Measurements from ENCODE around the gene TTC39A. TPM values are rescaled to one million over a fixed set of nuclear protein-coding genes. Genes with fewer than 3 reads are reported as not detected.

TTC39A gene
- total RNA-seq, 1 experiment from 2014 or later = 8.3 TPM

DNA sequence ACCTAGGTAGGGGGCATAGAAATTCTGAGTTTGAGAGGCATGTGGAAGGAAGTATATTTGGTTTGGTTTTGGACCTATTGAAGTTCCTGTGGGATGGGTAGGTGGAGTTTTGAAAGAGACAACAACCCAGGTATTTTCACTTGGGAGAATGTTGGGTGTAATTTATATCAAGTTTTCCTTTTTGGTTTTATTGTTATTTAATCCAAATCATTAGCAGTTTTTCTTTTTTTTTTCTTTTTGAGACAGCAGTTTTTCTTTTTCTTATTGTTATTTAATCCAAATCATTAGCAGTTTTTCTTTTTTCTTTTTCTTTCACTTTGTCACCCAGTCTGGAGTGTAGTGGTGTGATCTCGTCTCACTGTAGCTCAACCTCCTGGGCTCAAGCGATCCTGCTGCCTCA, 64.2 kb downstream of the TTC39A start:
- in situ Hi-C loops (cut with HindIII; ENCODE audit: low pct_unique_long_range_greater_than_20kb, low sequenced_read_pairs) (no loop called here), intact Hi-C loops (cut with micrococcal nuclease; ENCODE audit: unreplicated experiment) (no loop called here)
- H3K36me3 ChIP-seq (ENCODE audit: control insufficient read depth, insufficient read depth, low read length) = no peaks in the 10 kb centered on the region
- no peak overlapping the region for H3K4me3 ChIP-seq (ENCODE audit: low read depth in 2 of 2, low read length in 2 of 2)
- BruUV-seq (replicated peaks) = no TSS peak
- H3K27ac ChIP-seq (ENCODE audit: low read length) = no peak overlapping the region
- peaks cover 10% of the 10 kb centered on the region; the same call in 1 of the 2 replicates for H3K4me1 ChIP-seq (ENCODE audit: control insufficient read depth, insufficient read depth, low read length)
- POLR2A ChIA-PET = interaction anchor here (0.6 kb wide), 1 partner anchor 13 kb away, joined by 4 read pairs; no protein-coding TSS in a partner anchor
- no peaks in the 10 kb centered on the region for H3K27me3 ChIP-seq (ENCODE audit: control insufficient read depth, insufficient read depth, low read length)
- DNase-seq (ENCODE audit: low read depth, low spot score) (no peak), ATAC-seq (no peak)
- CTCF ChIA-PET = no interaction called here
- H3K9me3 ChIP-seq (ENCODE audit: control insufficient read depth, insufficient read depth, low read depth, low read length) = no peaks in the 10 kb centered on the region
- TF ChIP-seq, protein P1, sequence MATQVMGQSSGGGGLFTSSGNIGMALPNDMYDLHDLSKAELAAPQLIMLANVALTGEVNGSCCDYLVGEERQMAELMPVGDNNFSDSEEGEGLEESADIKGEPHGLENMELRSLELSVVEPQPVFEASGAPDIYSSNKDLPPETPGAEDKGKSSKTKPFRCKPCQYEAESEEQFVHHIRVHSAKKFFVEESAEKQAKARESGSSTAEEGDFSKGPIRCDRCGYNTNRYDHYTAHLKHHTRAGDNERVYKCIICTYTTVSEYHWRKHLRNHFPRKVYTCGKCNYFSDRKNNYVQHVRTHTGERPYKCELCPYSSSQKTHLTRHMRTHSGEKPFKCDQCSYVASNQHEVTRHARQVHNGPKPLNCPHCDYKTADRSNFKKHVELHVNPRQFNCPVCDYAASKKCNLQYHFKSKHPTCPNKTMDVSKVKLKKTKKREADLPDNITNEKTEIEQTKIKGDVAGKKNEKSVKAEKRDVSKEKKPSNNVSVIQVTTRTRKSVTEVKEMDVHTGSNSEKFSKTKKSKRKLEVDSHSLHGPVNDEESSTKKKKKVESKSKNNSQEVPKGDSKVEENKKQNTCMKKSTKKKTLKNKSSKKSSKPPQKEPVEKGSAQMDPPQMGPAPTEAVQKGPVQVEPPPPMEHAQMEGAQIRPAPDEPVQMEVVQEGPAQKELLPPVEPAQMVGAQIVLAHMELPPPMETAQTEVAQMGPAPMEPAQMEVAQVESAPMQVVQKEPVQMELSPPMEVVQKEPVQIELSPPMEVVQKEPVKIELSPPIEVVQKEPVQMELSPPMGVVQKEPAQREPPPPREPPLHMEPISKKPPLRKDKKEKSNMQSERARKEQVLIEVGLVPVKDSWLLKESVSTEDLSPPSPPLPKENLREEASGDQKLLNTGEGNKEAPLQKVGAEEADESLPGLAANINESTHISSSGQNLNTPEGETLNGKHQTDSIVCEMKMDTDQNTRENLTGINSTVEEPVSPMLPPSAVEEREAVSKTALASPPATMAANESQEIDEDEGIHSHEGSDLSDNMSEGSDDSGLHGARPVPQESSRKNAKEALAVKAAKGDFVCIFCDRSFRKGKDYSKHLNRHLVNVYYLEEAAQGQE (IDR thresholded peaks at IDR 0.05; ENCODE audit: insufficient read depth in 1 of 2, low read depth in 2 of 2, low read length in 1 of 2) = no peak
- TF ChIP-seq TCF7L2 (IDR thresholded peaks at IDR 0.05; ENCODE audit: low read depth, low read length) = no peak
- TF ChIP-seq SIN3A (IDR thresholded peaks at IDR 0.05; ENCODE audit: borderline replicate concordance, insufficient read depth, low read depth, low read length) = no peak
- no peak for TF ChIP-seq POLR2AphosphoS5 (IDR thresholded peaks at IDR 0.05; ENCODE audit: low read depth, low read length)
- TF ChIP-seq, protein P2, sequence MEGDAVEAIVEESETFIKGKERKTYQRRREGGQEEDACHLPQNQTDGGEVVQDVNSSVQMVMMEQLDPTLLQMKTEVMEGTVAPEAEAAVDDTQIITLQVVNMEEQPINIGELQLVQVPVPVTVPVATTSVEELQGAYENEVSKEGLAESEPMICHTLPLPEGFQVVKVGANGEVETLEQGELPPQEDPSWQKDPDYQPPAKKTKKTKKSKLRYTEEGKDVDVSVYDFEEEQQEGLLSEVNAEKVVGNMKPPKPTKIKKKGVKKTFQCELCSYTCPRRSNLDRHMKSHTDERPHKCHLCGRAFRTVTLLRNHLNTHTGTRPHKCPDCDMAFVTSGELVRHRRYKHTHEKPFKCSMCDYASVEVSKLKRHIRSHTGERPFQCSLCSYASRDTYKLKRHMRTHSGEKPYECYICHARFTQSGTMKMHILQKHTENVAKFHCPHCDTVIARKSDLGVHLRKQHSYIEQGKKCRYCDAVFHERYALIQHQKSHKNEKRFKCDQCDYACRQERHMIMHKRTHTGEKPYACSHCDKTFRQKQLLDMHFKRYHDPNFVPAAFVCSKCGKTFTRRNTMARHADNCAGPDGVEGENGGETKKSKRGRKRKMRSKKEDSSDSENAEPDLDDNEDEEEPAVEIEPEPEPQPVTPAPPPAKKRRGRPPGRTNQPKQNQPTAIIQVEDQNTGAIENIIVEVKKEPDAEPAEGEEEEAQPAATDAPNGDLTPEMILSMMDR (IDR thresholded peaks at IDR 0.05) = no peak

DNA sequence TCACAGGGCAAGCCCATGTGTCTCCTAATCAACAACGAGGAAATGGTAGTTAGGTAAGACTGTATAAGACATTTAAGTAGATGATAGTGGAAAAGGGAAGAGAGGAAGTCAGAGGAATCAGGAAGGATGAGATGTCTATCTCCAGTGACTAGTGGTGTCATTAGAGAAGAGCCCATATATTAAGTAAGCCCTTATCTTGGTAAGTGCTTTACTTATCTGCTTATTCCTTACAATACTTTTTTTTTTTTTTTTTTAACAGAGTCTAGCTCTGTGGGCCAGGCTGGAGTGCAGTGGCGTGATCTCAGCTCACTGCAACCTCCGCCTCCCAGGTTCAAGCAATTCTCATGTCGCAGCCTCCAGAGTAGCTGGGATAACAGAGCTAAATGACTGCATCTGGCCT, 64.7 kb downstream of the TTC39A start:
- DNase-seq (ENCODE audit: low read depth, low spot score) (no peak), ATAC-seq (no peak)
- no peak overlapping the region for H3K27ac ChIP-seq (ENCODE audit: low read length)
- POLR2A ChIA-PET = interaction anchor here (0.6 kb wide), 1 partner anchor 14 kb away, joined by 4 read pairs; no protein-coding TSS in a partner anchor
- H3K4me1 ChIP-seq (ENCODE audit: control insufficient read depth, insufficient read depth, low read length) = peaks cover 16% of the 10 kb centered on the region
- H3K36me3 ChIP-seq (ENCODE audit: control insufficient read depth, insufficient read depth, low read length) = no peaks in the 10 kb centered on the region
- BruUV-seq (replicated peaks) = no TSS peak
- H3K4me3 ChIP-seq (ENCODE audit: low read depth in 2 of 2, low read length in 2 of 2) = no peak overlapping the region
- CTCF ChIA-PET = no interaction called here
- in situ Hi-C loops (cut with HindIII; ENCODE audit: low pct_unique_long_range_greater_than_20kb, low sequenced_read_pairs) (no loop called here), intact Hi-C loops (cut with micrococcal nuclease; ENCODE audit: unreplicated experiment) (no loop called here)
- H3K9me3 ChIP-seq (ENCODE audit: control insufficient read depth, insufficient read depth, low read depth, low read length) = no peaks in the 10 kb centered on the region
- H3K27me3 ChIP-seq (ENCODE audit: control insufficient read depth, insufficient read depth, low read length) = no peaks in the 10 kb centered on the region
- TF ChIP-seq, protein P1 (IDR thresholded peaks at IDR 0.05; ENCODE audit: insufficient read depth in 1 of 2, low read depth in 2 of 2, low read length in 1 of 2) = no peak
- no peak for TF ChIP-seq TCF7L2 (IDR thresholded peaks at IDR 0.05; ENCODE audit: low read depth, low read length)
- TF ChIP-seq POLR2AphosphoS5 (IDR thresholded peaks at IDR 0.05; ENCODE audit: low read depth, low read length) = no peak
- TF ChIP-seq SIN3A (IDR thresholded peaks at IDR 0.05; ENCODE audit: borderline replicate concordance, insufficient read depth, low read depth, low read length) = no peak
- TF ChIP-seq, protein P2 (IDR thresholded peaks at IDR 0.05) = no peak

All from Panc1 (cell line).